Sigmoid colon (tissue), 7 donors: Measurements from ENCODE around the gene GPR158. TPM values are rescaled to one million over a fixed set of nuclear protein-coding genes. Genes with fewer than 3 reads are reported as not detected.

Experiments
- DNase-seq: peaks from one replicate; pipeline ENCODE4 v3.0.0-alpha.2; 2019
- H3K27ac ChIP-seq, 4 donors: fragments of 200-600 bp; sonication (generic); one replicate each; pipeline ENCODE4 v1.5.1; 2016 to 2019; ENCODE audit warnings: mild to moderate bottlenecking in 1 of 4
- H3K27me3 ChIP-seq, 3 donors: fragments of 200-600 bp; sonication (generic); one replicate each; pipeline ENCODE4 v1.5.1; 2019; ENCODE audit warnings: mild to moderate bottlenecking in 1 of 3
- H3K36me3 ChIP-seq, 4 donors: fragments of 200-600 bp; sonication (generic); one replicate each; pipeline ENCODE4 v1.5.1; 2016 to 2019
- H3K4me1 ChIP-seq, 4 donors: fragments of 200-600 bp; sonication (generic); one replicate each; pipeline ENCODE4 v1.5.1; 2017 to 2019
- H3K4me3 ChIP-seq, 4 donors: fragments of 200-600 bp; sonication (generic); one replicate each; pipeline ENCODE4 v1.5.1; 2017 to 2019; ENCODE audit warnings: mild to moderate bottlenecking in 2 of 4, moderate library complexity in 1 of 4
- H3K9me3 ChIP-seq, 4 donors: fragments of 200-600 bp in 3 of 4; sonication (generic) in 3 of 4; one replicate each; pipeline versions ENCODE4 v1.5.1 to v1.6.1; 2013 to 2019
- EP300 ChIP-seq, 4 donors: sonication (generic); formaldehyde crosslinking; IDR thresholded peaks; one replicate each; pipeline ENCODE4 v1.6.1; 2017; ENCODE audit warnings: antibody characterized with exemption in 4 of 4
- POLR2A ChIP-seq, 2 donors: fragments of 450-650 bp; IDR thresholded peaks; one replicate each; pipeline ENCODE4 v1.6.1; 2016; ENCODE audit warnings: antibody characterized with exemption in 2 of 2, mild to moderate bottlenecking in 2 of 2, moderate library complexity in 2 of 2
- POLR2AphosphoS5 ChIP-seq, 4 donors: sonication (generic); formaldehyde crosslinking; IDR thresholded peaks; one replicate each; pipeline ENCODE4 v1.6.1; 2017; ENCODE audit warnings: antibody characterized with exemption in 4 of 4
- WGBS, 2 donors: extraction: QIAGEN DNeasy Blood & Tissue Kit; methylation state at CpG; one replicate each; pipeline ENCODE4 v1.1.7; 2013; 5-methylcytosine and 5-hydroxymethylcytosine counted together
- intact Hi-C: fragments of 100-400 bp; cut with DNase I; formaldehyde crosslinking; loops from one replicate; pipeline ENCODE4 v1.15.1; 2023
- polyA plus RNA-seq, 3 donors: library from polyadenylated mRNA; stranded (reverse); fragments of 200-250 nt; gene quantifications; one replicate each; pipeline ENCODE4 v1.2.3, GENCODE V29; 2013
- total RNA-seq, 4 donors: library from RNA; depleted of rRNA; stranded (reverse); fragments of >200 nt; gene quantifications; one replicate each; pipeline ENCODE4 v1.1.0, GENCODE V29; 2016
- TF ChIP-seq, protein P1 (sequence below), 4 experiments: fragments of 450-650 bp in 3 of 4; fragments of 200-600 bp in 1 of 4; IDR thresholded peaks; one replicate each; pipeline ENCODE4 v1.5.1; 2016 to 2019; ENCODE audit warnings: antibody characterized with exemption in 4 of 4, mild to moderate bottlenecking in 3 of 4, moderate library complexity in 2 of 4
- donor health status: healthy with polysubstance abuse.
- donor health status: Bipolar disorder and iron deficiency.
- donor health status: healthy.

GPR158 gene
- total and polyA plus RNA-seq, 7 donors = 0.16 to 1.1 (median 0.54) TPM; not detected in 2

DNA sequence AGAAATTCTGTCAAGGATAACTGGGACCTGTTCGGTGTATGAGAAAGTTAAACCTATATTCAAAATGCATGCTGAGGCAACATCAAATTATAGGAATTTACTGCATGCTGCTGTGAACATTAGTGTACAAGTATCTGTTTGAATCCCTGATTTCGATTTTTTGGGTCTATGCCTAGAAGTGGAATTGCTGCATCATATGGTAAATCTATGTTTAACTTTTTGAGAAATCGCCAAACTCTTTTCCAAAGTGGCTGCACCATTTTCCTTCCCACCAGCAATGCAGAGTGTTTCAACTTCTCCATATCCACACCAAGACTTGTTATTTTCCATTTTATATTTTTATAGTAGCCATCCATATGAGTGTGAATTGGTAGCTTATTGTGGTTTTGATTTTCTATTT, 306.7 kb downstream of the GPR158 start:
- TF ChIP-seq, protein P1, sequence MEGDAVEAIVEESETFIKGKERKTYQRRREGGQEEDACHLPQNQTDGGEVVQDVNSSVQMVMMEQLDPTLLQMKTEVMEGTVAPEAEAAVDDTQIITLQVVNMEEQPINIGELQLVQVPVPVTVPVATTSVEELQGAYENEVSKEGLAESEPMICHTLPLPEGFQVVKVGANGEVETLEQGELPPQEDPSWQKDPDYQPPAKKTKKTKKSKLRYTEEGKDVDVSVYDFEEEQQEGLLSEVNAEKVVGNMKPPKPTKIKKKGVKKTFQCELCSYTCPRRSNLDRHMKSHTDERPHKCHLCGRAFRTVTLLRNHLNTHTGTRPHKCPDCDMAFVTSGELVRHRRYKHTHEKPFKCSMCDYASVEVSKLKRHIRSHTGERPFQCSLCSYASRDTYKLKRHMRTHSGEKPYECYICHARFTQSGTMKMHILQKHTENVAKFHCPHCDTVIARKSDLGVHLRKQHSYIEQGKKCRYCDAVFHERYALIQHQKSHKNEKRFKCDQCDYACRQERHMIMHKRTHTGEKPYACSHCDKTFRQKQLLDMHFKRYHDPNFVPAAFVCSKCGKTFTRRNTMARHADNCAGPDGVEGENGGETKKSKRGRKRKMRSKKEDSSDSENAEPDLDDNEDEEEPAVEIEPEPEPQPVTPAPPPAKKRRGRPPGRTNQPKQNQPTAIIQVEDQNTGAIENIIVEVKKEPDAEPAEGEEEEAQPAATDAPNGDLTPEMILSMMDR (IDR thresholded peaks at IDR 0.05) = no peak
- TF ChIP-seq POLR2AphosphoS5 (IDR thresholded peaks at IDR 0.05) (no peak), EP300 (IDR thresholded peaks at IDR 0.05) (no peak), POLR2A (IDR thresholded peaks at IDR 0.05) (no peak)
- H3K36me3 ChIP-seq = no peaks in the 10 kb centered on the region
- WGBS, 2 donors = 71 to 83% methylated on average over 3 of the region's 3 CpGs
- H3K4me1 ChIP-seq = no peaks in the 10 kb centered on the region
- H3K27me3 ChIP-seq = no peaks in the 10 kb centered on the region
- H3K4me3 ChIP-seq = no peak overlapping the region
- H3K27ac ChIP-seq = no peak overlapping the region
- no peak for DNase-seq
- intact Hi-C loops = no loop called here
- H3K9me3 ChIP-seq = no peaks in the 10 kb centered on the region

DNA sequence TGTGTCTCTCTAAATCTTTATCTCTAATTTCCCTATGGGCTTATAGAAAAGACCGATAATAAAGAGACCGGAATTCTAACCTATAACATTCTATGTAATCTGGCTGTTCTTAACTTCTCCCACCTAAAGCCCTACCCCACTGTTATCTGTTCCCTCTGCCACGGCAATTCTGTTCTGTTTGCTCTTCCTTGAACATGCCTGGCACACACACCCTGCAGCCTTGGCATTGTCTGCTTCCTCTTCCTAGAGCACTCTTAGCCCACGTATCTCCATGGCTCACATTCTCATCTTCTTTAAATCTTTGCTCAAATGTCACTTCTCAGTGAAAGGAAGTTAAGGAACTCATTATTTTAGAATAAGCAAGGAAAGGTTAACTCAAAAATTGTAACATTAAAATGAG, 309.2 kb downstream of the GPR158 start:
- no peaks in the 10 kb centered on the region for H3K36me3 ChIP-seq
- DNase-seq = no peak
- no peaks in the 10 kb centered on the region for H3K4me1 ChIP-seq
- H3K27ac ChIP-seq = no peak overlapping the region
- WGBS, 2 donors = 43 to 76% methylated on average over 4 of the region's 4 CpGs
- TF ChIP-seq EP300 (IDR thresholded peaks at IDR 0.05) (no peak), POLR2A (IDR thresholded peaks at IDR 0.05) (no peak), POLR2AphosphoS5 (IDR thresholded peaks at IDR 0.05) (no peak)
- TF ChIP-seq, protein P1 (IDR thresholded peaks at IDR 0.05) = no peak
- H3K27me3 ChIP-seq = no peaks in the 10 kb centered on the region
- intact Hi-C loops = no loop called here
- no peak overlapping the region for H3K4me3 ChIP-seq
- H3K9me3 ChIP-seq = no peaks in the 10 kb centered on the region

DNA sequence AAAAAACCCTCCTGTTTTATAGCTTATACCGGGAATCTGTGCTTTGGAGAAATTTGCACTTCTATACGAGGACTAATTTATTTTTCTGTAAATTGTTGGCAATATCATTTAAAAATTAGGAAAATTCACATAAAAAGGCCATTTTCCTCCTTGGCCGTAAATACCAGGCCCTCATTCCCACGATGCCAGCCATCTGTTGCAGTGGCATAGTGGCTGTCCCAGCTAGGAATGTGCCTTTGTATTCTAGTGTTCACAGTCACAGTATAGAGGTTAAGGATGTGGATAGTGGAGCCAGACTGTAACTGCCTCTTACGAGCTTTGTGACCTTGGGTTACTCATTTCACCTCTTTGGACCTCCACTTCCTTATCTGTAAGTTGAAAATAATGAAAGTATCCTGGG, 312.5 kb downstream of the GPR158 start:
- Histone ChIP-seq H3K27ac (no peak overlapping the region), H3K4me3 (no peak overlapping the region), H3K36me3 (no peaks in the 10 kb centered on the region), H3K4me1 (no peaks in the 10 kb centered on the region), H3K9me3 (no peaks in the 10 kb centered on the region), H3K27me3 (no peaks in the 10 kb centered on the region)
- 73 to 82% methylated on average over 5 of the region's 5 CpGs for WGBS, 2 donors
- no peak for DNase-seq
- TF ChIP-seq POLR2AphosphoS5 (IDR thresholded peaks at IDR 0.05) (no peak), EP300 (IDR thresholded peaks at IDR 0.05) (no peak), POLR2A (IDR thresholded peaks at IDR 0.05) (no peak)
- TF ChIP-seq, protein P1 (IDR thresholded peaks at IDR 0.05) = no peak
- intact Hi-C loops = no loop called here

- no peak for DNase-seq
- Histone ChIP-seq H3K9me3 (no peaks in the 10 kb centered on the region), H3K4me1 (no peaks in the 10 kb centered on the region), H3K36me3 (no peaks in the 10 kb centered on the region), H3K4me3 (no peak overlapping the region), H3K27ac (no peak overlapping the region), H3K27me3 (no peaks in the 10 kb centered on the region)
- TF ChIP-seq POLR2AphosphoS5 (IDR thresholded peaks at IDR 0.05) (no peak), POLR2A (IDR thresholded peaks at IDR 0.05) (no peak), EP300 (IDR thresholded peaks at IDR 0.05) (no peak)
- TF ChIP-seq, protein P1 (IDR thresholded peaks at IDR 0.05) = no peak
- intact Hi-C loops = no loop called here
- WGBS, 2 donors = 84 to 85% methylated on average over 1 of the region's 1 CpG
Observed at GRCh38 chr10:25492040-25492439, 317.2 kb downstream of the GPR158 start.

DNA sequence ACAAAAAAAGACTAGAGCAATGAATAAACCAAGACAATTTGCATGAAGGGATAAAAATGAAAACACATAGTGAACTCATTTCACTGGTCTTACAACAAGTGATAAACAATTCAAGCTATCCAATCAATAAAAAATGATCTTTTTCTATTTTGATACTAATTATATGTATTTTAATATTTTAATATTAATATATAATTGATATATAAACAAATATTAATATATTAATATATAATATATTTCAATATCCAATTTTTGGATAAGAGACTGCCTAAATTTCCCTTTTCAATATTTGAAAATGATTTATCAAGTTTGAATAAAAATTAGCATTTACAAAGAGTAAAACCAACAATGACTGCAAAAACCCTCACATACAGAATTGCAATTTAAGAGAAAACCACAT, 317.9 kb downstream of the GPR158 start:
- TF ChIP-seq, protein P1 (IDR thresholded peaks at IDR 0.05) = no peak
- TF ChIP-seq POLR2A (IDR thresholded peaks at IDR 0.05) (no peak), EP300 (IDR thresholded peaks at IDR 0.05) (no peak), POLR2AphosphoS5 (IDR thresholded peaks at IDR 0.05) (no peak)

More for the DNA sequence above, 317.9 kb downstream of the GPR158 start:
- no peaks in the 10 kb centered on the region for H3K27me3 ChIP-seq
- H3K27ac ChIP-seq = no peak overlapping the region
- intact Hi-C loops = no loop called here
- no peaks in the 10 kb centered on the region for H3K4me1 ChIP-seq
- no peak overlapping the region for H3K4me3 ChIP-seq
- H3K36me3 ChIP-seq = no peaks in the 10 kb centered on the region
- DNase-seq = no peak
- no peaks in the 10 kb centered on the region for H3K9me3 ChIP-seq
